Astrocyte of the spinal cord (primary cell): Measurements from ENCODE around the gene NOP58.
"Not testable (repeated sequence)": the region's sequence is repeated elsewhere in the genome, so short reads cannot be mapped to it uniquely, and the experiment has no call there.

Experiments
- DNase-seq: peaks from one replicate; pipeline ENCODE4 v3.0.0; 2011; ENCODE audit warnings: low read depth, low spot score
- H3K4me3 ChIP-seq: 2 replicates; pipeline ENCODE4 v1.5.1; 2011; ENCODE audit warnings: low read depth, mild to moderate bottlenecking, low read length, moderate library complexity
- in situ Hi-C: cut with HindIII; loops from 2 replicates; pipeline ENCODE4 v1.10.0; 2017; ENCODE audit warnings: low sequenced_read_pairs
- TF ChIP-seq, protein P1 (sequence below): IDR thresholded peaks from 2 replicates; pipeline ENCODE4 v1.5.1; 2012; ENCODE audit warnings: low read depth, mild to moderate bottlenecking, low read length, inconsistent platforms

The NOP58 gene

DNA sequence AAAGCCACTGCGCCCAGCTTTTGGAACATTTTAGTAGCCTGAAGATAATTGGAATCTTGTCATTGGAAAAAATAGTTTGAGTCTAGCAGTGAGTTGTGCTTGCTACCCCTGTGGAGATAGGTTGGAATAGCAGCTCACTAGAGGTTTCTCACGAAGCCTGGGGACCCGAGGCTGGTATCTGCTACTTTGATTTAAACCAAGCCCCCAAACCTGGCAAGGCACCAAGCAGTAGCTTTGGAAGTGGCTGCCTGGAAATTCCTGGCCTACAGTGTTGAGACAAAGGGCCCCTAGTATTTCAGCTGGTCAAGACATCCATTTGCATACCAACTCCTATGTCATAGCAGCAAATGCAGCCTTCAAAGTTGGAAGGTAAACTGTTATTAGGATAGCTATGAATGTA lies 42.1 kb downstream of the NOP58 start:
- TF ChIP-seq, protein P1, sequence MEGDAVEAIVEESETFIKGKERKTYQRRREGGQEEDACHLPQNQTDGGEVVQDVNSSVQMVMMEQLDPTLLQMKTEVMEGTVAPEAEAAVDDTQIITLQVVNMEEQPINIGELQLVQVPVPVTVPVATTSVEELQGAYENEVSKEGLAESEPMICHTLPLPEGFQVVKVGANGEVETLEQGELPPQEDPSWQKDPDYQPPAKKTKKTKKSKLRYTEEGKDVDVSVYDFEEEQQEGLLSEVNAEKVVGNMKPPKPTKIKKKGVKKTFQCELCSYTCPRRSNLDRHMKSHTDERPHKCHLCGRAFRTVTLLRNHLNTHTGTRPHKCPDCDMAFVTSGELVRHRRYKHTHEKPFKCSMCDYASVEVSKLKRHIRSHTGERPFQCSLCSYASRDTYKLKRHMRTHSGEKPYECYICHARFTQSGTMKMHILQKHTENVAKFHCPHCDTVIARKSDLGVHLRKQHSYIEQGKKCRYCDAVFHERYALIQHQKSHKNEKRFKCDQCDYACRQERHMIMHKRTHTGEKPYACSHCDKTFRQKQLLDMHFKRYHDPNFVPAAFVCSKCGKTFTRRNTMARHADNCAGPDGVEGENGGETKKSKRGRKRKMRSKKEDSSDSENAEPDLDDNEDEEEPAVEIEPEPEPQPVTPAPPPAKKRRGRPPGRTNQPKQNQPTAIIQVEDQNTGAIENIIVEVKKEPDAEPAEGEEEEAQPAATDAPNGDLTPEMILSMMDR = peak; percentile 8
- in situ Hi-C loops = no loop called here
- no peak for DNase-seq
- H3K4me3 ChIP-seq = no peak overlapping the region

DNA sequence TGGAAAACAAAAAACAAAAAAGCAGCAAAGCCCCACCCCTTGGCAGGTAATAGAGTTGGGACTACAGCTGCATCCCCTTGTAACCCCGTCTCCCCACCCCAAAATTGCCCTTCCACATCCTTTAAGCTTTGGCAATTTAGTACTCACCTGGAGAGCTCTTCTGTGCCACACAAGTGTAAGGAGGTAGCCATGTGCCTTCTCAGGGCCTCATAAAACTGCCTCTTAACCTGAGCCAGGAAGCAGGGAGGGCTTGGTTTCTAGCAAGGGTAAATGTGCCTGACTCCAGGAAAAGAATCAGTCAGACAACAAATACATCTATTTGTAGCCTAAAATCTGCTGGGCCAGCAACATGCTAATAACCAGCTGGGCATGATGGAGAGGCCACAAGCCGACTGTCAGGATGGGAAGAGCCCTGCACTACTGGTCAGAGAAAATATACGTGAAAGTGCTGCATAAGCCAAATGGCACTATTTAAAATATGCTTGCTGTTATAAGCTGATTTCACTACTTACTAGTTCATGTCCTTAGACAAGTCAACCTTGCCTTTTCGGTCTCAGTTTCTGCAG lies 46.3 kb downstream of the NOP58 start:
- H3K4me3 ChIP-seq = no peak overlapping the region
- TF ChIP-seq, protein P1 = no peak
- DNase-seq = no peak
- in situ Hi-C loops = no loop called here

DNA sequence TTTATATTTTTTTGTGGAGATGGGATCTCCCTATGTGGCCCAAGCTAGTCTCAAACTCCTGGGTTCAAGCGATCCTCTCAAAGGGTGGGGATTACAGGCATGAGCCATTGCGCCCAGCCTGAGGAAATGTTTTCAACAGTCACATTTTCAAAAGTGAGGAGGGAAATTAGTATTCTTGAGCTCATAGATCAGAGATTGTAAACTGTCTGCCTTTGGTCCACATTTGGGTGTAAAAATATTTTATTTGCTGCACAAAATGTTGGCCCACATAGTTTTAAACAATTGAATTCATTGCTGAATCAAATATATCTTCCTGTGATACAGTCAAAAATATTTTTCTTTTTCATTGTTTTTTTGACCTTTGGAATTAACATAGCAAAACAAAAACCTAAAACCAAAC lies 48.6 kb downstream of the NOP58 start:
- TF ChIP-seq, protein P1 = no peak
- no peak for DNase-seq
- no peak overlapping the region for H3K4me3 ChIP-seq
- in situ Hi-C loops = no loop called here

DNA sequence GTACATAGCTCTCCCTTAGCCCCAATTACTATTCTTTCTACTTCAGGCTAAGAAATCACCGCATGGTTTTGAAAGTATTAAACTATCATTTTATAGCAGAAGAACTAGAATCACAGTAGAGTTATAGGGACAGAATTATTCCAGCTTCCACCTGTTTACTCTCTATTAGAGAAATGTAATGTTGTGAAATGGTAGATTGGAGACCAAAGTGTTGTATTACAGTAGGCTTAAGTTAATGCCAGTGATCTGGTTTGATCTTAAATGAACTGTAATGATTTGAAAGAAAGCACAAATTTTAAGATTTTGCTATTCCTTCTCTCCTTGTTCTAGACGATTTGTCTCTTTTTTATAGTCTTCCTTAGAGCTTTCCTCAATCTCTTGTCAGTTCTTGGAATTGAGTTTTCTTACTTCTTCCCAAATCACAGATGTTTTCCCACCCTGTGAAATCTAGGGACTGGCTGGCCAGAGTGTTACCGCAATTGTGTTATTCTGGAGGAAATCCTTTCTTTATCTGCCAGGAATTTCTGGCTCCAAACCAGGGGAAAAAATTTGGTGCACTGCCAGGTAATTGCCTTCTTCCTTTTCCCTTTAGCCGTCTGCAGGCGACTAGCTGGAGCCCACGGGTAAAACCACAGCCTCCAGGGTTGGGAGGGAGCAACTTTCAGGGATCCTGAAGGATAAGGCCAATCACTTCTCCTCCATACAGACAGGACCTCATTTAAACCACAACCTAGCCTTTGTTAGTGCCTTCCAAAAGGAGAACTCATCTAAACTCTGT lies 51.7 kb downstream of the NOP58 start:
- in situ Hi-C loops = no loop called here
- TF ChIP-seq, protein P1 = no peak
- no peak overlapping the region for H3K4me3 ChIP-seq
- DNase-seq = peak; percentile 93

DNA sequence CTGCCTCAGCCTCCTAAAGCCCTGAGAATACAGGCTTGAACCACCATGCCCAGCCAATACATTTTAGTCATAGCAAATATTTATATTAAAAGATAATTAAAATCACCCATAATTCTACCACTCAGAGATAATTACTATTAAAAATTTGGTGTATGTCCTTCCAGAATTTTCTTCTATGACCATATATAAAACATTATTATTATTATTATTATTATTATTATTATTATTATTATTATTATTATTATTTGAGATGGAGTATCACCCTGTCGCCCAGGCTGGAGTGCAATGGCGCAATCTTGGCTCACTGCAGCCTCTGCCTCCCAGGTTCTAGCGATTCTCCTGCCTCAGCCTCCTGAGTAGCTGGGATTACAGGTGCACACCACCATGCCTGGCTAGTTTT lies 54.8 kb downstream of the NOP58 start:
- H3K4me3 ChIP-seq, DNase-seq, in situ Hi-C loops: not testable (repeated sequence)

DNA sequence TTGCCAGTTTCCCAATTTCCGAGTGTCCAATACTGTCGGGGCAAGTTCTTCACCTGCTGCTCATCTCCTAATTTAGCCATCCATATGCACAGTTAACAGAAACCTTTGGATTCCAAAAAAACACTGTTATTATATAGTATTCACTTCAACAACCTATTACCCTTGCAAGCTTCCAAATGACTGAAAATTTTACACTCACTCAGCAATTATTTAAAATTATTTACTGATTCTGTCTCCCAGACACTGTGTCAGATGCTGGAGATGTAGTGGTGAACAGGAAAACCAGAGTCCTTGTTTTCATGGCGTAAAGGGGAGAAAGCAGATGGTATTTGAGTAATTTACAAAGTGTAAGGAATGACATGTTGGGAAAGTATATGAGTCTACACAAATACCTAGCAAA lies 56.9 kb downstream of the NOP58 start:
- TF ChIP-seq, protein P1 = no peak
- DNase-seq = no peak
- in situ Hi-C loops = no loop called here
- no peak overlapping the region for H3K4me3 ChIP-seq

DNA sequence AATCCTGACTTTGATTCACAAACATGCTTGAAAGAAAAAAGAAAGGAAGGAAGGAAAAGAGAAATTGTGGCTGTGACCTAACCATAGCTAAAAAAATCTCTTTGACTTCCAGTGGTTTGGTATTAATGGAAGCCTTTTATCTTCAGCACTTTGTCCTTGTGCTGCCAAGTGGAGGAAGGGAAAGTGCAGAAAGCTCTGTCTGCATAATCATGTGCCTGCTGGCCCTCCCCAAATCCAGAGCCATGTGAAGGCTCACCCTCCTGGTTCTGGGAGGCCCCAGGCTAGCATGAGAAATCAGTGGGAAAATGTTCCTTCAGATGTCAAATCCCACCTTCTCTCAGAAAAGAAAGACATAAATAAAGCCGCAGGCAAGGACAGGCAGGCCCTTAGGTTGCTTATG lies 62.3 kb downstream of the NOP58 start:
- TF ChIP-seq, protein P1 = no peak
- no peak for DNase-seq
- in situ Hi-C loops = no loop called here
- no peak overlapping the region for H3K4me3 ChIP-seq
